NCI-H510A (cell line): Measurements from ENCODE around the gene FOXD1.
A peak's percentile ranks its signal among the peaks of the same experiment; 100 is the strongest.
"Not testable (repeated sequence)": the region's sequence is repeated elsewhere in the genome, so short reads cannot be mapped to it uniquely, and the experiment has no call there.

Source experiments
- DNase-seq: peaks from one replicate; lab custom pipeline; 2025; lab: John Stamatoyannopoulos, UW

The FOXD1 gene

DNA sequence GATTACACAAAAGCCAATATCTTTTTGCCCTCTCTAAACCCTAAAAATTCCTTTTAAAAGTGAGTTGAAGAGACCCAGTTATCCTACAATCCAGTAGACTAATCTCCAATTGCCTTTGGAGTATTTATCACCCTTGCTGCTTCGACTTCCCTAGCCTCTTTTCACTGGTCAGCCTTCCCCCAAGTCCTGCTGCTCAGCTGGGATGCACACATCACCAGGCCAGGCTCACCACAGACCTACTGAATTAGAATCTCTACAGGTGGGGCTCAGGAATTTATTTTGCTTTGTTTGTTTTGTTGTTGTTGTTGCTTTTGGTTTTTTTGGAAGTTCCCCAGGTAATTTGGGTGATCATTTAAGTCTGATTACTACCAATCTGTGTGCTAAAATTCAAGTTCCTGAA lies 11.6 kb upstream of the FOXD1 start:
- DNase-seq: no peak

DNA sequence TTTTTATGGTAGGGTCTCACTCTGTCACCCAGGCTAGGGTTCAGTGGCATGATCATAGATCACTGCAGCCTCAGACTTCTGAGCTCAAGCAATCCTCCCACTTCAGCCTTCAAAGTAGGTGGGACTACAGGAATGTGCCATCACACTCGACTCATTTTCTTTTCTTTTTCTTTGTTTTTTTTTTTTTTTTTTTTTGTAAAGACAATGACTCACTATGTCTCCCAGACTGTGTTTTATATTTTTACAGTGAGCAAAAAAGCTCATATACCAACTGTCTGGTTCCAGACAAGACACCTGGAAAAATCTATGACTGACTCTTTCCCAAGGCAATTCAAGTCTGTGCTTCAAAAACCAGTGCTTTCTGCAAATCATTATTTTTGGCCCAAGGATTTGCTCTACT lies 10.8 kb upstream of the FOXD1 start:
- DNase-seq: no peak

DNA sequence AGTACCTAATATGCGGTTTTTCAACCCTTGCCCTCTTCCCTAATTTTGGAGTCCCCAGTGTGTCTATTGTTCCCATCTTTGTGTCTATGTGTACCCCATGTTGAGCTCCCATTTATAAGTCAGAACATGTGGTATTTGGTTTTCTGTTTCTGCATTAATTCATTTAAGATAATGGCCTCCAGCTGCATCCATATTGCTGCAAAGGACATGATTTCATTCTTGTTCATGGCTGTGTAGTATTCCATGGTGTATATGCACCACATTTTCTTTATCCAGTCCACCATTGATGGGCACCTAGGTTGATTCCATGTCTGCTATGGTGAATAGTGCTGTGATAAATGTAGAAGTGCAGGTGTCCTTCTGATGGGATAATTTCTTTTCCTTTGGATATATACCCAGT lies 7.9 kb upstream of the FOXD1 start:
- DNase-seq: not testable (repeated sequence)

DNA sequence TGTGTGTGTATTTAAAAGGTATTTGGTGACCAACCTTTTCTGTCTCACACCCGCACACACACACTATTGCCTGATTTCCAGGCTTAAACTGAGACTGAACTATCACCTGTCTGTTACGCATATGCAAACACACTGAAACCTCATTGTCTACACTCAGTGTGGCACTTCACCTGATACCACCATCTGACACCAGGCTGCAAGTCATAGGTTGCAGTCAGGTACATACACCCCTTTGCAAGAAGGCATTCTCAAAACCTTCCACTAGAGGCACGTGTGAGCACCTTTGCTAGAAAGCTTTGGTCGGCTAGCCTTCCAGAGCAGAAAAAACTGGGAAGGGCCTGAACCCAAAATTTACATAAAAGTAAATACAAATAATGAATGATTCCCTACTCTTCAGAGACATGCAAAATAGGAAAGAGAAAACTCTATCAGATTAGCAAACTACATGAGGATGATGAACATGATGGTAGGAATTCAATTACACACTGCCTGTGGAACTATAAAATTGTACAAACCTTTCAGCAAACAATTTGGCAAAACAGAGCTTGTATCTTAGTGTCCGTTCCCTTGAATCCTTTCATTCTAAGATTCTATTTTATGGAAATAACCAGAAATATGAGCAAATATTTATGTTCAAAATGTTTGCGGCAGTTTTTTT lies 5.9 kb upstream of the FOXD1 start:
- peak; percentile 56 for DNase-seq

DNA sequence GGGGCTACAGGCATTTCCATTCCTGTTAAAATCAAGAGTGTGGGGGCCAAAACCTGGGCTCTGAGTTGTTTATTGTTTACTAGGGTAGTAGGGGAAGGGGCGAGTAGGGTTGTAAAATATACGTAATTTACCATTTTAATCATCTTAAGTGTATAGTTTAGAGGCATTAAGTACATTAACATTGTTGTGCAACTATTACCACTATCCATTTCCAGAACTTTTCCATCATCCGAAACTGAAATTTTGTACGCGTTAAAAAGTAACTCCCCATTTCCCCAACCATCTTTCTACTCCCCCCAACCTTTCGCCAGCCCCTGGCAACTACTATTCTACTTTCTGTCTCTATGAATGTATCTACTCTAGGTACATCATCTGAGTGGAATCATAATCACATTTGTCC lies 3.6 kb upstream of the FOXD1 start:
- no peak for DNase-seq

DNA sequence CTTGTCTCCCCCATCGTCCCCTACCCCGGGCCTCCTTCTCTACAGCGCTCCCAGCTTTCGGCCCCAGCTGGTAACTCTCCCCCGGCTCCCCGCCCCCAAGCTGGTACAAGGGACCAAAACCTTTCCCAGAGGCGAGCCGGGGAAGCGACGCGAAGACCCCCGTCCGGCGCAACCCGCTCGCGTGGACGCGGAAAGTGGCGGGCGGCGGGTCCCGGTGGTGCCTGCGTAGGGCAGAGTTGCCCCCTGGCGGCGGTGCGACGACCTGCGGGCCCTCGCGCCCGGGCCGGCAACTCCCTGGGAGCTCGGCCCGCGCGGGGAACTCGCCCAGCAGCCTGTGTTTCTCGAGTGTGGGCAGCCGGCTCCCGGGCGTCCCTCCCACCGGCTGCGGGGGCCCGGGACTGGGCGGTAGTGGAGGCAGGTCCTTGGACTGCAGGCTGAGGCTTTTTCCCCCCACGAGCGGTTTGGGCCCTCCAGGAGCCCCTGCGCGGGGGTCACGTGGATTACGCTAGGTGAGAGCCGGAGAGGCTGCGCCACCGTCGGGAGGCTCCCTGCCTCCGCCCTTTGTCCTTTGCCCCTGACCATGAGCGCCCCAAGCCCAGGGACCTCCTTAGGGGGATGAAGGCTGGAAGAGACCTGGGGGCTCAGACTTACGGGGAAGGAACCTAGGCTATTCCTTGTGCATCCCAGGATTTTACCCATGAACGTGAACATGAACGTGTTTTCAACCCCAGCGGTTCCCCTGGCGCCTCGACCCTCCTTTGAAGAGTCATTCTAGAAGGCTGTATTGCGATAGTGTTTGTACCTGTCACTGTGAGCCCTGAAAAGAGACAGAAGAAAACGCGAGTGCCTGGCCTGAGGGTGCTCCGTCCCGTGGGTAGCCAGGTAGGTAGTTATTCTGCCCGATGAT lies 2.9 kb upstream of the FOXD1 start:
- DNase-seq: no peak

DNA sequence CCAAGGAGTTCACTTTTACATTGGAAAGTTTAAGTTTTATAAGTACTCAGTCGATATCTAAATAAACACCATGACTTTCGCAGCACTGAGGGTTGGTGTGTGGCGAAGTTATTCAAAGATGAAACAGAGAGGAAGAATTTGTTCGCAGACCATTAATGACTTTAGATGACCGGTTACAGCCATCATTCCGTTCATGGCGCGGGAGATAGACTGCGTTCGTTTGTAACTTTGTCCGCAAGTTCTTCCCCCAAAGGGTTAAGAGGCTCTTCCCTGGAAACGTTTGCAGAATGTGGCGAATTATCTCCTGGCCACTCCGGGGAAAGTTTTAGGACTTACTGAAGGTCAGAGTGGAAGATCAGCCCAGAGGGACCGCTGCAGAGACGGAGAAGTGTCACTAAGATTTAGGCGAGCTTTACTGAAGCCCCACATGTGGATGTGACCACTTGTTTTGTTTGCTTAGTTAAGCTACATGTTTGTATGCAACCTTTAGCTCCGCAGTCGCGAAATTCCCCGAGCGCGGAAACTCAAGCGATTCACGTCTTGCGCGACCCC lies 2.2 kb upstream of the FOXD1 start:
- no peak for DNase-seq

DNA sequence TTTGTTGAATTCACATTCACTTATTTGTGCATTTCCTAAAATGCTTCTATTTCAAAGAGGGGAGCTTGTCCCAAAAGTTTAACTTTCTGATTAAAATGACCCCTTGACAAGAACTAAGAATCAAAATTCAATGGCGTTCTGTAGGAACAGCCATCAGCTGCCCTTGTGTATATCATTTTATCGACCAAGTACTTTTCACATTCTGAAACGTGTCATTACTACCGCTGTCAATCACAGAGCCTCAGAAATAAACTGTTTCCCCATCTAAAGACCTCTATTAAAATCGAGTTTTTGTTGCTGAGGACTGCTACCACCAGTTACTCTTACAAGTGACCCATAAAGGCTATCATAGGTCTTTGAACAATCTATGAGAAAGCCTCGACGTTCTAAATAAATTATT lies 1.6 kb upstream of the FOXD1 start:
- DNase-seq: no peak

DNA sequence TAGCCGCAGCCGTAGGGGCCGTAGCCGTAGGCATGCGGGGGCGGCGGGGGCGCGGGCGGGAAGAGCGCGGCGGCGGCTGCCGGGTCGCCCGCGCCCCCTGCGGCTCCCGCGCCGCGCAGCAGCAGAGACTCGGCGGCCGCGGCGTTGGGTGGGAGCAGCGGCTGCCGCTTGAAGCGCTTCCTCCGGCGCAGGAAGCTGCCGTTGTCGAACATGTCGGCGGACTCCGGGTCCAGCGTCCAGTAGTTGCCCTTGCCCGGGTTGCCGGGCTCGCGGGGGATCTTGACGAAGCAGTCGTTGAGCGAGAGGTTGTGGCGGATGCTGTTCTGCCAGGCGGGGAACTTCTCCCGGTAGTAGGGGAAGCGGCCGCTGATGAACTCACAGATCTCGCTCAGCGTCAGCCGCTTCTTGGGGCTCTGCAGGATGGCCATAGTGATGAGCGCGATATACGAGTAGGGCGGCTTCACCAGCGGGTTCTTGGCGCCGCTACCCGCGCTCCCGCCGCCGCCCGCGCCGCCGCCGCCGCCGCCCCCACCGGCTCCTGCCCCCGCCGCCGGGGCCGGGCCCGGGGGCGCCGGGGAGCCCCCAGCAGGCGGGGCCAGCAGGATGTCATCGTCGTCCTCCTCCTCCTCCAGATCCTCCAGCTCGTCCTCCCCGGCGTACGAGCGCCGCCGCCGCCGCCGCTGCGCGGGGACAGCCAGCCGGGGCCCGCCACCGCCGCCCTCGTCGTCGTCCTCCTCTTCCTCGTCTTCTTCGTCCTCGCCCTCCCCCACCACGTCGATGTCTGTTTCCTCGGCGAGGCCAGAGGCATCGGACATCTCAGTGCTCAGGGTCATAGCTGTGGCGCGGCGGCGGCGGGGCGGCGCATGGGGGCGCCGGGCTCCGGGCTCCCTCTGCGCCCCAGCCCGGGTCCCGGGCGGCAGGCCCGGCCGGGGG lies 781 bp downstream of the FOXD1 start:
- DNase-seq: no peak

DNA sequence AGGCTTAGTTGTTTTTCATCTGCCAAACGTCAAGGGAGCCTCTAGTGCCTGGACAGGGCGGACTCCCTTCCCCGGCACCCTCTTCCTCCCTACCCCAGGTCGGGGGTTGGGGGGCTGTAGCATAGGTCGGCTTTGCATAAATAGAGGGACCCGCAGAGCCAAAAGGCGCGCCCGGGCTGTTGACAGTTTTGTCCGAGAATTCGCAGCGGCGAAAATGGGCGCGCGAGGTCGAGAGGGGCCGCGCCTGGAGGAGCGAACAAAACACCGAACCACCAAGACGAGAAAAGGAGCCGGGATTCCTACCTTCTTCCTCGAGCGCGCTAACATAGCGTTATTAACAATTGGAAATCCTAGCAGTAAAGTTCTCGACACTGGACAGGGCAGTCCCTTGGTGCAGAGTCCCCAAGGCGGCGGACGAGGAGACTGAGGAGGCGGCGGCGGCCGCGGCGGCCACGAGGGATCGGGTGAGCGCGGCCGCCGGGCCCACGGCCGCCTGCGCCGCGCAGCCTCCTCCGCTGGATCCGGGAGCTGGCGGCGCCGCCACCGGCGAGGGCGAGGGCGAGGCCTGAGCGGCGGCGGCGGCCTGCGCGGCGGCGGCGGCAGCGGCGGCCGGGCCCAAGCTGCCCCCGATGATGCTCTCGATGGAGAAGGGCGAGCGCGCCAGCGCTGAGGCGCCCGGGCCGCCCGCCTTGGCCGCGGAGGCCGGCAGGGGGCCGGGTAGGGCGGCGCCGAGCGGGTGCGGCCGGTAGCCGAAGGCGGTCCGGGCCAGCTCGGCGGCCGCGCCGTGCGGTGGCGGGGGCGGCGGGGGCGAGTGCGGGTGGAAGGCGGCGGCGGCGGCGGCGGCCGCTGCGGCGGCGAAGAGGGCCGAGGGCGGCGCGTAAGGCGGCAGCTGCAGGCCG lies 1.7 kb downstream of the FOXD1 start:
- DNase-seq: no peak

DNA sequence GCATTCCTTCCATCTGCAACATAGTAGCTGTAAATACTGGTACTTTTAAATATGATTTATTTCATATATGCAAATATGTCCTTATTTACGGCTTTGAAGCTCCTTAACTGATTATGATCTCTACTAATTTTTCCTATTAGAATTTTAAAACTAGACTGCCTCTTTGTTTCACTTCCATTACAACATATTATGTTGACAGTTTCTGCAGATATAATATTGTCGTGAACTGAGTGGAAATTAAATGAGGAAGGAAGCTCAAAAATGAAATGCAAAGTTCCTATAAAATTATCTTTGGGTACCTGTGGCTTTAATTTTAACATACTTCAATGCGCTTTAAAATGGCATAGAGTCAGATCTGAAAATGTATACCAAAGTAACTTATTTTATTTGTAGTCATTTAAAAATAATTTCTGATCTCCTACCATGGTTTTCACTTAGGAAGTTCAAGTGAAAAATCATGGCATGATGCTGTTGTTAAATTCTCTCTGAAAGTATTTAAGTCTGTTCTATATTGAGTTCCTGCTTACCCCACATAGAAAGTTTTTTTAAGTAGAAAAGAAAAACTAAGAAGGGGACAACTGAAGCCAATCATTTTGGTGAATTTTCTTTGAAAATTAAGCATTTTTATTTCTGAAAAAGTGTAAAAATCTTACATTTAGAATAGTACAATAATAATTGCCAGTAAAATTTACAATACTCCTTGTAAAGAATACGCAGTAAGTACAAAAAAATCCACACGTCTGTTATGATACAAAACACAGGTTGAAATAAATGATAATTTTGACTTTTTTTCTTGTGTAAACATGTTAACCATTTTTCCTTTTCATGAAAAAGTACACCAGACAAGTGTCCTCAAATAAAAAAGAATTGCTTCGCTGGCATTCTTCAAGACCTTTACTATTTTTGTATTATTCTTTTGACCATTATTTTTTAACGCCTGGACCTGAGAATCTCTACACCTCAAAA lies 2.6 kb downstream of the FOXD1 start:
- no peak for DNase-seq

DNA sequence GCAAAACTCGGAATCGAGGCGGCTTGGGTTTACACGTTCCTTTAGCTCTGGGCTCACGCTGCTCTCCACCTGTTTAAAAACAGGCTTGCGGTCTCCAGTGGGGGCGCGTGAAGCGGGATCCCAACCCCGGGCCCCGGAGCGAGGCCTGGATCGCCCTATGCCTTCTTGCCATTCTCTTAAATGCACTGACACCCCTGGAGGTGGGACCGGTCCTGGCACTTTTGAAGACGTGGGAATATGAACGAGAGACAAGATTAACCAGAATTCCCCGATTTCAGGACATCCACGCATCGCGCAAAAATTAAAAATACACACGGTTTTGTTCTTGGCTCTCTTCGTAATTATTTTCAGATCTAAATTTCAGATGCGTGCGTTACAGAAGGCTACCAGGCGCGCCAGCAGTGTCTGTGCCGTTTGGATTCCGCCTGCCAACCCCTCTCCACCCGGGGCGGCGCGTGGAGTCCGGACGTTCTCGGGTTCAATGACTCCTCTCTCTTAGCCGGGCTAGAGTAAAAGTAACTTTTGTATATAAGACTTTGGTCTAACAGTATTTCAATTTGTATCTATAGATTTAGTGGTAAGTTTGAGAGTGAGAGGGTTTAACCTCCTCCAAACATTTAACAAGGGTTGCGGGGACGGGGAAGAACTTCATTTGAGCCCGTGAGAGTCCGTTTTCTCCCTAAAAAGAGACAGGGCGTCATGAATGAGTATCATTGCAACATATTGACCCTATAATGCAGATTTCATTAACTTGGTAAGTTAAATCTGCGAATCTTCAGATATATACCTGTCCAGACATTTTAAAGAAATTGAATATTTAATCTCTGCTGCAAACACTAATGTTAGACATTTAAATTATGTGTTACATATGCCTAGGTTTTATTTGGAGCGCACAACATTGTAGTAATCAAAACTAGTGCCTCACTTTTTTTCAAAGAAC lies 3.8 kb downstream of the FOXD1 start:
- no peak for DNase-seq

DNA sequence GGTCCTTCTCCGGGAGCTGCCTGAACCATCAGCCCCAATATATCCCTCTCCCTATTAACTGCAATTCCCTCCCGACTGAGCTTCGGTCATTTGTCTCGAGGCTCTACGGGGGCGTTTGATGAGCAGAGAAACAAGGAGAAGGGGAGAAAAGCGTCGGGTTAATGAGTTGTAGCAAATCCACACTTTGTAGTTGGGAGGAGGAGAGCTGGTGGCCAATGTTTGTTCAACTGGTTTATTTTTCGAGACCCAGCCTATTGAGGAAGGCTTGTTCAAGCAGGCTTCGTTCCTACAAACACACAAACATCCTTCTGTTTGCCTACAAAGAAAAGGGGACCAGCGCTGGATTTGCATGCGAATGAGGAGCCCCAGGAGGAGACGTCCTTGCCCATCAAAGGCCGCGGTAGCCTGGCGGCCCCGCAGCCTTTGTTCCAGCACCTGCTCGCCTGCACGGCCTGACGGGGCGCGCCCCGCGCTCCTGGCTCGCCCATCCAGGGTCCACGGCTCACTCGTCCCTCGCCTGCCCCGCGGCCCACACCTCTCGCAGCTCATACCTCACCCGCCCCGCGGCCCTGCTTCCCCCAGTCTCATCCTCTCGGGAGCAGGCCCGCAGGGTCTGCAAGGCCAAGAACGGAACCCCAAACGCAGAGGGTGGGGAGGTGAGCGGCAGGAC lies 4.6 kb downstream of the FOXD1 start:
- DNase-seq: no peak

DNA sequence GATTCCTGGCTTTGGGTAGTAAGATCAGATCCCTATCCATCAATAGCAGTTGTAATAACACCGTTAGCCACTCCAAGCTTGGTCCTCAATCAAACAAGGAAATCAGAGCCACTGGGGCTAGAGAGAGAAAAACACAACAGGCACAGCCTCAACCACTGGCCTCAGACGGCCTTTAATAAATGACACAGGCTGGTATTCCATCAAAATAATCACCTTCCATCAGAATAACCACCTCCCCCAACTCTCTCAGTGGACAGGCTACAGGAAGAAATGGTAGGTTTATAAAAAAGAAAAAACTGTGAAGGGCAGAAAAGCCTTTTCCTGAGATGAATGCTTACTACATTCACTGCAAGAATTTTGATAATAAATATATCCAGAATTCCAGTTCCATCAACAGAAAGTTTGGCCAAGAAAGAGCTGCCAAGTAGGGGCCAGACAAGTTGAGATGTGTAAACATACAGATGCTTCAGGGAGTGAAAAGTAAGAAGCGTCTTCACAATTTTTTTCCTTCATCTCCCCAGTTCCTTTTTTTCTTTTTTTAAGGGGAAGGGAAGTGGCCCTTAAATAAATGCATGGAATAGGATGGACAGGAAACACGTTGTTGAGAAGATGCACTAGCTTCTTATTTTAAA lies 5.5 kb downstream of the FOXD1 start:
- no peak for DNase-seq

DNA sequence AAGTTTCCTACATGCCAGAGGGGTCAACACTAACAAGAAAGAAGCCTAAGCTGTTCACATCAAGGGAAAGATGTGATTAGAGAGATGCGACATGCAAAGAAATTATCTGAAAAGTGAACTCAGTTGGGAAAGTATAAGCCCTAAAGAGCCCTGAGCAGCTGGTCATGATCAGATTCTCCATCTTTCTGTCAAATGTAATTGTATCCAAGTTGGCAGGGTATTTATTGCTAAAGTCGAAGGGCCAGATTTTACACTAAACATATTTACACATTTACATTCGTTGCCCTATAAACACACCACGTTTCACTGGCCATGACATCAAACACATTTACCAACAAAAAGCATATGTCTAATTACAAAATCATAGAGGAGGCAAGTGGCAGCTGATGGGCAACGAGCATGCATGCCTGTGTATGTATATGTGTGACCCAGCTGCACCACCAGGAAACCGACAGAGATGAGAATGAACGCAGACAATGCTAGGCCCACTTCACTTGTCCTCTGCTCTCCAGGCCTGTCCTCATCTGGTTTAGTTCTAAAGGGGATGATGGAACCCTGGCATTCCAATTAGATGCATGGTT lies 6.3 kb downstream of the FOXD1 start:
- DNase-seq: no peak

DNA sequence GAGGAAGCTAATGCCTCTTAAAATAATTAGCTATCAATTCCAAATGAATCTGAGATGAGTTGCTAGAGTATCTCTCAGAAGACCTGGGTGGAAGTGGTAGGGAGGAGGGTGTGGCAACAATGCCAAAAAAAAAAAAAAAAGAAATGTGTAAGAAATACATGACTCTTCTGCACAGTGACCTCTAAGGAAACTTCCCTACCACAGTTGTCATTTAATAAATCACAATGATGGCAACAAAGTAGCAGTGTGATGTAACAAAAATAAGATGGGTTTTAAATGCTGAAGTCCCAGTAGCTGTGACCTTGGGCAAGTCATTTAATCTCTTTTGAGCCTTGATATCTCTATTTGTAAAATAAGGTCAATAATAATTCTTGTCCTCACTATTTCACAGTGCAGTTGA lies 7.2 kb downstream of the FOXD1 start:
- DNase-seq: no peak

DNA sequence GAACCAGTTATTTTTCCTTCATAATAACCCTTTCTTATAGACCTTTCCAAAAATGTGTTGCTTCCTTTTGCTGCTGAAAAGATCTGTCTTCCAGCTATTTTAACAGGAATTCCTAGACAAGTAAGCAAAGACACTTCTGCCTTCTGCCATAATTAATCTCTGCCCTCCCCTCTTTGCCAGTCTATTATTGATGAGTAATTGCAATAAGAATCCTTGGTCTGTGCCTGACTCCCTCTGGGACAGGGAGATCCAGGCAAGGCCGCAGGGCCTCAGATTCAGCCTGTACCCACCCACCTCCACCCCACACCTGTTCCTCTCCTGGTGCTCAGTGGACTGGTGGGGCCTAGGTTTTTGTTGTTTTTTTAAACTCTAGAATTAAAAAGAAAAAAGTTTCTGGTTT lies 8.3 kb downstream of the FOXD1 start:
- no peak for DNase-seq
